A204.1 (cell line): ENCODE data around the gene LRIG3.
A peak's percentile ranks its signal among the peaks of the same experiment; 100 is the strongest.
"Not testable (repeated sequence)": the region's sequence is repeated elsewhere in the genome, so short reads cannot be mapped to it uniquely, and the experiment has no call there.

ENCODE experiments used
- FAIRE-seq: peaks from 2 replicates; lab custom pipeline; 2012; peaks lifted over from hg19 to GRCh38; lab: Jason Lieb, UNC

The LRIG3 gene

DNA sequence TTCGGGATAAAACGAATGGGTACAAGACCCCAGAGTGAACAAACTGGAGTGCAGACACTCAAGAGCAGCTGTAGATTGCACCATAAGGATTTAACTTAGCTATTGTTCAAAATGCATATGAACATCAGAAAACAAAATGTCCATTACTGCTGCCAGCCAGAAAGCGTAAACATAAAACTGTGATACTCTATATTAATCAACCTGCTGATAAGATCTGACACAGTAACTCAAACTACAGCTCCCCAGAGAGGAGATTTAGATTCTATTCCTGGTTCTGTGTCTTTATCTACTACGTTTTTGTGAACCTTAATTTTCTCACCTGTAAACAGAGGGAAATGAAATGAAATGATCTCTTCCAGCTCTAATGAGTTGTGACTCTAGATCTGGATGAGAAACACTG is 22.3 kb downstream of the LRIG3 start:
- FAIRE-seq, result no peak

- FAIRE-seq, result no peak
These were observed 24.0 kb downstream of the LRIG3 start for GRCh38 chr12:58896278-58896677.

- no peak for FAIRE-seq
These were observed 25.3 kb downstream of the LRIG3 start for GRCh38 chr12:58895053-58895452.

DNA sequence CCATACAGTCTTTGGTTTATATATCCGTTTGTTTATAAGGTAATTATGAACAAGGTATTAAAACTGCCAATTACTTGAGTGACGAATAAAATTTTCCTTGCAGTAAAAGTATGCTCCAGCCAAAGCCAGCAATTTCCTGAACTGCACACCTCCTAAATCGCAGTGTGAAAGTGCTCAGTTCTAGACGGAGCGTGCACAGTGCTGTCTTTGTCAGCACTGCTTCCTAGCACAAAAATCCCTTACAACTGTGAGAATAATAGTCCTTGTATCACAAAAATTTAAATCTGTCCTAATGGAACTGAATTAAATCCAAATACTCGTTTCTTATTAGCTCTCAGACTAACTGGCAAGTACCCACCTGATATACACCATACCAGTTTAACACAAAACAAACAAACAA is 26.3 kb downstream of the LRIG3 start:
- FAIRE-seq, result no peak

GRCh38 chr12:58893495-58893894 is 26.8 kb downstream of the LRIG3 start:
- no peak for FAIRE-seq

- FAIRE-seq, result no peak
These were observed 30.7 kb downstream of the LRIG3 start for GRCh38 chr12:58889557-58889956.

DNA sequence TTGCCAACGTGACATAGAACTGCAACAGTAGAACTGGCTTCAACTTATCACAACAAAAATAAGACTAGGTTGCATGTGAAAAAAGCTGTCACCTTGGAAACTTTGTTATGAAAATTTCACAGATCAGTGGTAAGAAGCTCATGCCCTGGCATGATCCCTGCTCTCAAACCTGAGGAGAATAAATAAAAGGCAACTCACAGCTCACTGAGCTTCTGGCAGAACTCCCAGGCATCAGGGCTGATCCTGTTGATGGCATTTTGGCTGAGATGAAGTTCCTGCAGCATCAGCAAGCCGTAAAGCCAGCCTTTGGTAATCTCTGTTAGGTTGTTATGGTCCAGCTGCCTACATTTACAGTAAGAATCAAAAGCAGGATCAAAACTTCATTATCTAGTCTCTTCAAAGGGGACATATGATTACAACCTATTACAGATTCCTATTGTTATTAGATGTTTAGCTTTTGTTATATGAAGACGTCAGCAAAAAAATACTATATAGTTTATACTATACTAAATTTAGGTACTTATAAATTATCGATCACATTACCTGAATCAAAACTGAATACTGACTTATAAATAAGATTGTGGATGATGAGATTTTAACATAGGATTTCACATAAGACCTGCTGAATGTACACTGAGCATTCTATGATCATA is 32.0 kb downstream of the LRIG3 start:
- FAIRE-seq, result no peak

- no peak for FAIRE-seq
These were observed 33.2 kb downstream of the LRIG3 start for GRCh38 chr12:58887068-58887467.

DNA sequence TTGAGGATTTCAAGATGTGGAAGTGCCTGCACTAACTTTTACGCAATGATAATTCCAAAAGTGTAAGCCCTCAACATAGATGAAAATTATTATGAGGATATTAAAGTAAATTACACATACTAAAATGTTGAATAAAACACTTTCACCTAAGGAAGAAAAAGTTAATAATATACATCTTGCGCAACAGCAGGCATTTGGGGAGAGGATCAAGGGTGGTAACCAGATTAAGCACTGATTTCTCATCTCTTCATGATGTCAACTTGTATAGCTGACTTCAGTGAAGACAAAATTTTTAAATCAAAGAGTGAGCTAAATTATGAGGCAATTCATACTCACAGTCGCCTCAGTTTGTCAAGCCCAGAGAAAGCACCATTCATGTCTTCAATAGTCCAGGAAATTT is 33.8 kb downstream of the LRIG3 start:
- no peak for FAIRE-seq

DNA sequence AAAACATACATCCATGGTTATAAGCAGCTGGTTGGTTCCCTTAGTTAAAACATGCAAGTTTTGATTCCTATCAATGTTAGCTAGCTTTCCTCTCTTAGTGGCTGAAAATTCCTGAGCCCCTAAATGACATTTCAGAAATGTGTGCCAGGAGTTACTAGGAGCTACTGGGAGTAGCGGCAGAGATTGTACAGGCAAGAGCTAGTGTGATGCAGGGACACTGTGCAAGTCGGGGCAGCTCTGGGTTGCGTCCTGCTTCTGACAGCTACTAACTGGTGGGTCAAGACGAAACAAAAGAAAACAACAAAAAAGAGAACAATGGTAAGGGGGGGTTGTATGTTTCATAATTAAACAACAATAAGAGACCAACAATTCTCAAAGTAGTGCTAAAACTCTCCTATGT is 35.4 kb downstream of the LRIG3 start:
- no peak for FAIRE-seq

GRCh38 chr12:58883576-58884334 is 36.5 kb downstream of the LRIG3 start:
- no peak for FAIRE-seq

DNA sequence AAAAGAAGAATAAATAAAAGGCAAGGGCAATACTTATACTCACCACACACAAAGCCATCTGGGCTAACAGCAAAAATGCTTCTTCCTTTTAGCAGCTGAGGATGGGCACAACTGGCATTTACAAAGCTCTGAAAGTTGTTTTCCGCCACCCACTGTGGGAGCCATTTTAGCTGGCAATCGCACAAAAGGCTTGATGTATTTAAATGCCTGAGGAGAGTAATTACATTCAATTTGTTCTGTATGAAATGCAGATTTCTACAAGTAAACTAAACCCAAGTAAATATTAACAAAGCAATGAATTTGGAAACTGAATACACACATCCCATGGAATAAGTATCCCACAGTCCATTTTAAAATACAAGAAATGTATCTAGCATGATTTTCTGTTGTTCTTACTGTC is 37.5 kb downstream of the LRIG3 start:
- no peak for FAIRE-seq

DNA sequence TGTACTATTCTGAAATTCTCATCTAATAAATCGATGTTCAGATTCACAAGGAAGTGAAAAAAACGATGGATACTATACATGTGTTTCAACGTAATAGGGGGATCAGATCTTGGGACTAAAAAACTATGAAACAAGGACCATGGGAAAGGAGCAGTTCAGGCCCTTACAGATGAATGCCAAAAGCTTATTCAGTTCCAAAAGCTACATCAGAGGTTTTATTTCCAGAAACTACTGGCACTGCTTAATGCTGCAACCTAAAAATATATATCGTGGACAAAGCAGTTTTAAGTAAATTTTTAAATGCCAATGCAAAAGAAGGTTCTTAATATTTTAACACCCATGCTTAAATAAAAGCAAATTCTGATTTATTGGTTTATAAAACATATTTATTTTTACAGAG is 38.5 kb downstream of the LRIG3 start:
- FAIRE-seq, result no peak

DNA sequence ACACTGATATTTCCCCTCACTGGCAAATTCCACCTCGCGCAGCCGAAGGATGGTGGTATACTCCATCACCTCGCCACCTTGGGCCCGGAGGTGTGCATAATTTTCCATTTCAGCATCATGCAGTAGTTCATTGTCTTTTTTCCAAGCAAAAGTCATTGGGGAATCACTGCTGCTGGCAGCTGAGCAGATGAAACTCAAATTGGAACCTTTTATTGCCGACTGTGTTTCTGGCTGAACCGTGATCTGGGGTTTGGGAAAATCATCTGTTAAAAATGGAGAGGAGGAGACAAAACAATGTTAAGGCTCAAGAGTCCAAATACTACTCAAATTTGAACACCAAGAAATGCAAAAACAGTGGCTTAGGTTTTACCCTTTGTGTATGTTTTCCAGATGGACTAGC is 39.7 kb downstream of the LRIG3 start:
- no peak for FAIRE-seq

DNA sequence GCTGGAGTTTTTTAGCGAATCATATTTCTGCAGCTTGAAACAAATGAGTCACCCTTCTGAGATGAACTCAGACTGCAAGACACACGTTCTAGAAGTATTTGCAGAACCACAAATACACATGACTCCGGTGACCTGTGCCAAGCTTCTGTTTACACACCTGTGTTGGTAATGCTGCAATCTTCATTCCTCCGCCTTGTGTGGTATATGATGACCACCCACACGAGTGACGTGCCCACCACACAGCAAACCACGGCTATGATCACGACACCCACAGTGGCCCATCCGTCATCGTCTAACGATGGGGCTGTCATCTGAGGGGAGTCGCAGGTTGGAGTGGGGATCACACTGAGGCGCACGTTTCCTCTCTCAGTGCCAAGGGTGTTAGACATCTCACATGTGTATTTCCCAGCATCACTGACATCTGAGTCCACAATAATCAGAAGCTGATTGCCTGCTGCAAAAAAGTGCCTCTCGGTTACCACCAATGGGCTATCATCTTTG is 43.0 kb downstream of the LRIG3 start:
- no peak for FAIRE-seq

DNA sequence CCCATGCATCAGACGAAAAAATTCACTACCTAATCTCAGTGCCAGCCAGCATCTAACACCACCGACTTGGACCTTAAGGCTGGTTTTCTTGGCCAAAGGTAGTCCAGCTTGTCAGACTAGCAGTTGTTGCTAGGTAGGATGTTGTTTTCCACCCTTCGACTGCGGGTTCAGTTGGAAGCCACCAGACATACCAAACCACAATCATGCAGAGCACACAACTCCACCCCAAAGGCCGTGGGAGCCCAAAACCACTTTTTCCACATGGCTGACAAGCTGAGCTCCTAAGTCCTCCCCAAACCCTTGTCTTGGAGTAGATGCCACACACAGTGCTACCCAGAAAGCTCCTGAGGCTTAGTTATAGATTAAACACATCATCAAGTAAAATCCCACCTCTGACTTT is 46.8 kb downstream of the LRIG3 start:
- FAIRE-seq, result no peak

DNA sequence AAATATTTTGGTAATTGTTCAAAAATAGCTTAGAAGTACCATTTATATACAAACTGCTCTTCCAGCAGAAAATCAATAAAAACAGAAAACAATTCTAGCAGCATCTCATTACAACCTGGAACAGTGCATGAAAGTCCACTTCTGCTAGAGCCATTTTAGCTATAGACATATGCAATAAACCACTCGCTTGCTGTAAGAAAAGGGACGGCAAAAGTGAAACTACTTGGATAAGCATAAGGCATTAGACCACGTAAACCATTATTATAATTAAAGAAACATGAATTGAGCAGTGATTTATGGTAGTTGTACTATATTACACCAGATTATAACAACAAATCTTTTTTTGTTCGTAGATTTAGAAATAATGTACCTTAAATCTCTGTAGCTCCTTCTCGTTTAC is 48.7 kb downstream of the LRIG3 start:
- FAIRE-seq, result peak; percentile 29

- no peak for FAIRE-seq
These were observed 49.7 kb downstream of the LRIG3 start for GRCh38 chr12:58870595-58870994.

DNA sequence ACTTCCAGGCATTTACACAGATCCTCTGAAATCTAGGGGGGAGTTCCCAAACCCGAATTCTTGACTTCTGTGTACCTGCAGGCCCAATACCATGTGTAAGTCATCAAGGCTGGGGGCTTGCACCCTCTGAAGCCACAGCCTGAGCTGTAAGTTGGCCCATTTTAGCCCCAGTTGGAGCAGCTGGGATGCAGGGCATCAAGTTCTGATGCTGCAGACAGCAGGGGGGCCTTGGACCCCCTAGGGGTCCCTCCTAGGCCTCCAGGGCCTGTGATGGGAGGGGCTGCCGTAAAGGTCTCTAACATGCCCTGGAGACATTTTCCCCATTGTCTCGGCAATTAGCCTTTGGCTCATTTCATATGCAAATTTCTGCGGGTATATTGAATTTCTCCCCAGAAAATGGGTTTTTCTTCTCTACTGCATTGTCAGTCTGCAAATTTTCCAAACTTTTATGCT is 59.5 kb downstream of the LRIG3 start:
- no peak for FAIRE-seq

GRCh38 chr12:58860056-58860787 is 60.1 kb downstream of the LRIG3 start:
- no peak for FAIRE-seq

DNA sequence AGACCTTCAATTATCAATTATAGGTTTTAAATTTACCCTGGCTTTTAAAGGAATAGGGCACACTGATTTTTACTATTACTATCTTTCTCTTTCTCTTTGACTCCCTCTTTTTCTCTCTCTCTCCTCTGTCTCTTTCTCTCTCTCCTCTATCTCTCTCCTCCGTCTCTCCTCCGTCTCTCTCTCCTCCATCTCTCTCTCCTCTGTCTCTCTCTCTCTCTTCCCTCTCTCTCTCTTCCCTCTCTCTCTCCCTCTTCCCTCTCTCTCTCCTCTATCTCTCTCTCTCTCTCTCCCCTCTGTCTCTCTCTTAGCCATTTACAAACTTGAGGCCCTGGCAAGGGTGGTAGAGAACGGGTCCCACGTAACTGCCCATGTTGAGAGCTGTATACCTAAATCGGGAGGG is 62.3 kb downstream of the LRIG3 start:
- FAIRE-seq, result no peak

- FAIRE-seq, result not testable (repeated sequence)
These were observed 63.1 kb downstream of the LRIG3 start for GRCh38 chr12:58857206-58857605.

DNA sequence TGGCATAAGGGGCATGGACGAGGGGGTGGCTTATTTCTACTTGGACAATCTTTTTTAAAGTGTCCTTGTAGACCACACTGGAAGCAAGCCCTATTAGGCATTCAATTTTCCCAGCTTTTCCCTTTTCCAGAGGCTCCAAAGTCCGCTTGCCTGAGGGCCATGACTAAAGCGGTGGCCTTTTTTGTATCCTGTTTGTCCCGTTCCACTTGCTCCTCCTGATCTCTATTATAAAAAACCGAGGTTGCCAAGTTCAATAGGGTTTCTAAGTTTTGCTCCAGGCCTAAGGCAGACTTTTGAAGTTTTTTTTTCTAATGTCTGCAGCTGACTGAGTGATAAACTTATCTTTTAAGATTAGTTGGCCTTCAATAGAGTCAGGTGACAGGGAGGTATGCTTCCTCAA is 64.7 kb downstream of the LRIG3 start:
- FAIRE-seq, result not testable (repeated sequence)
